ENCODE data around the gene KAT7.

KAT7 gene

DNA sequence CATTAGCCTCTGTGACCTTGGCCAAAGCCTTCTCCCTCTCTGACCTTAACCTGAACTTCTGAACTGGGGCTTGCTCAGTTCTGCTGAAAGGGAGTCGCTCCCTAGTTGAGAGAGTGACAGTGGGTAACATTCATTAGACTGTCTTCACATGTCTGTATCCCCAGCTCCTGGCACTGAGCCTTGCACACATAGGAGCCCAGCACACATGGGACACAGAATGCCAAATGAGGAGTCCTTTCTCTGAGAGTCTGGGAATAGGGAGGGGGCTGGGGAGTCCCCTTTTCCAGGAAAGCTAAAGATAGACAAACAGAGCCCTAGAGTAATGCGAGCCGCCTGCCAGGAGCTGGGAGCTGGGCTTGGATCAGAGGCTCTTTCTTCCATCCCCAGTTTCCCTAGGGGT lies 56.8 kb downstream of the KAT7 start:
- H3K4me1 ChIP-seq (ENCODE audit: insufficient read depth, low read length) = peaks cover 3% of the 10 kb centered on the region; the same call in 1 of the 2 replicates
- peaks cover 15% of the 10 kb centered on the region; the same call in 1 of the 2 replicates for H3K36me3 ChIP-seq (ENCODE audit: insufficient read depth, low read length)
- H3K9me3 ChIP-seq (ENCODE audit: insufficient read depth, low read depth, low read length) = no peaks in the 10 kb centered on the region
- no peak overlapping the region for H3K27ac ChIP-seq (ENCODE audit: low read depth, low read length)
- H3K27me3 ChIP-seq (ENCODE audit: insufficient read depth, low read length) = peaks cover 12% of the 10 kb centered on the region
- no peak overlapping the region for H3K9ac ChIP-seq (ENCODE audit: low read depth, low read length)
- 91% methylated on average over 3 of the region's 3 CpGs for WGBS
- H3K4me3 ChIP-seq (ENCODE audit: low read length) = no peak overlapping the region

GRCh38 chr17:49846938-49847712 lies 58.6 kb downstream of the KAT7 start:
- 88% methylated on average over 9 of the region's 9 CpGs for WGBS
- H3K4me3 ChIP-seq (ENCODE audit: low read length) = no peak overlapping the region
- no peak overlapping the region for H3K27ac ChIP-seq (ENCODE audit: low read depth, low read length)
- H3K27me3 ChIP-seq (ENCODE audit: insufficient read depth, low read length) = peaks cover 29% of the 10 kb centered on the region
- no peak overlapping the region for H3K9ac ChIP-seq (ENCODE audit: low read depth, low read length)
- H3K36me3 ChIP-seq (ENCODE audit: insufficient read depth, low read length) = peaks cover 15% of the 10 kb centered on the region; the same call in 1 of the 2 replicates
- no peaks in the 10 kb centered on the region for H3K9me3 ChIP-seq (ENCODE audit: insufficient read depth, low read depth, low read length)
- H3K4me1 ChIP-seq (ENCODE audit: insufficient read depth, low read length) = peaks cover 7% of the 10 kb centered on the region; the same call in 1 of the 2 replicates

- Histone ChIP-seq H3K27ac (ENCODE audit: low read depth, low read length) (no peak within 1 kb of the TSS), H3K4me3 (ENCODE audit: low read length) (no peak within 1 kb of the TSS), H3K9me3 (ENCODE audit: insufficient read depth, low read depth, low read length) (no peaks in the 10 kb centered on the region), H3K27me3 (ENCODE audit: insufficient read depth, low read length) (peaks cover 35% of the 10 kb centered on the region), H3K9ac (ENCODE audit: low read depth, low read length) (no peak within 1 kb of the TSS), H3K36me3 (ENCODE audit: insufficient read depth, low read length) (peaks cover 12% of the 10 kb centered on the region; the same call in 1 of the 2 replicates), H3K4me1 (ENCODE audit: insufficient read depth, low read length) (peaks cover 7% of the 10 kb centered on the region; the same call in 1 of the 2 replicates)
Observed at GRCh38 chr17:49848019-49848473, 59.6 kb downstream of the KAT7 start, which contains the start of gene TAC4. TAC4 (minus strand) TSS chr17:49848069; CDS start chr17:49848017, 52 bp downstream.

GRCh38 chr17:49848739-49849138 lies 60.3 kb downstream of the KAT7 start:
- Histone ChIP-seq H3K27ac (ENCODE audit: low read depth, low read length) (no peak overlapping the region), H3K27me3 (ENCODE audit: insufficient read depth, low read length) (peaks cover 38% of the 10 kb centered on the region), H3K9me3 (ENCODE audit: insufficient read depth, low read depth, low read length) (no peaks in the 10 kb centered on the region), H3K4me1 (ENCODE audit: insufficient read depth, low read length) (peaks cover 7% of the 10 kb centered on the region; the same call in 1 of the 2 replicates), H3K4me3 (ENCODE audit: low read length) (no peak overlapping the region), H3K36me3 (ENCODE audit: insufficient read depth, low read length) (peaks cover 8% of the 10 kb centered on the region; the same call in 1 of the 2 replicates), H3K9ac (ENCODE audit: low read depth, low read length) (no peak overlapping the region)
- 96% methylated on average over 5 of the region's 5 CpGs for WGBS

GRCh38 chr17:49850218-49850610 lies 61.7 kb downstream of the KAT7 start:
- WGBS = 79% methylated on average over 5 of the region's 5 CpGs
- H3K9me3 ChIP-seq (ENCODE audit: insufficient read depth, low read depth, low read length) = no peaks in the 10 kb centered on the region
- peaks cover 6% of the 10 kb centered on the region; the same call in 1 of the 2 replicates for H3K36me3 ChIP-seq (ENCODE audit: insufficient read depth, low read length)
- no peak overlapping the region for H3K9ac ChIP-seq (ENCODE audit: low read depth, low read length)
- no peak overlapping the region for H3K27ac ChIP-seq (ENCODE audit: low read depth, low read length)
- H3K4me1 ChIP-seq (ENCODE audit: insufficient read depth, low read length) = peaks cover 7% of the 10 kb centered on the region; the same call in 1 of the 2 replicates
- peaks cover 38% of the 10 kb centered on the region for H3K27me3 ChIP-seq (ENCODE audit: insufficient read depth, low read length)
- peak overlapping the region; percentile 51; the same call in 1 of the 2 replicates for H3K4me3 ChIP-seq (ENCODE audit: low read length)

GRCh38 chr17:49850772-49851386 lies 62.4 kb downstream of the KAT7 start:
- H3K9me3 ChIP-seq (ENCODE audit: insufficient read depth, low read depth, low read length) = no peaks in the 10 kb centered on the region
- H3K4me1 ChIP-seq (ENCODE audit: insufficient read depth, low read length) = peaks cover 7% of the 10 kb centered on the region; the same call in 1 of the 2 replicates
- peaks cover 38% of the 10 kb centered on the region for H3K27me3 ChIP-seq (ENCODE audit: insufficient read depth, low read length)
- H3K9ac ChIP-seq (ENCODE audit: low read depth, low read length) = peak overlapping the region; percentile 23
- no peak overlapping the region for H3K27ac ChIP-seq (ENCODE audit: low read depth, low read length)
- 2% methylated on average over 61 of the region's 61 CpGs for WGBS
- peak overlapping the region; percentile 51 for H3K4me3 ChIP-seq (ENCODE audit: low read length)
- H3K36me3 ChIP-seq (ENCODE audit: insufficient read depth, low read length) = peaks cover 6% of the 10 kb centered on the region; the same call in 1 of the 2 replicates

GRCh38 chr17:49851387-49852291 lies 63.2 kb downstream of the KAT7 start:
- peaks cover 7% of the 10 kb centered on the region; the same call in 1 of the 2 replicates for H3K4me1 ChIP-seq (ENCODE audit: insufficient read depth, low read length)
- H3K9me3 ChIP-seq (ENCODE audit: insufficient read depth, low read depth, low read length) = no peaks in the 10 kb centered on the region
- 6% methylated on average over 55 of the region's 55 CpGs for WGBS
- peaks cover 38% of the 10 kb centered on the region for H3K27me3 ChIP-seq (ENCODE audit: insufficient read depth, low read length)
- H3K36me3 ChIP-seq (ENCODE audit: insufficient read depth, low read length) = peaks cover 2% of the 10 kb centered on the region; the same call in 1 of the 2 replicates
- H3K9ac ChIP-seq (ENCODE audit: low read depth, low read length) = peak overlapping the region; percentile 23
- H3K27ac ChIP-seq (ENCODE audit: low read depth, low read length) = no peak overlapping the region
- H3K4me3 ChIP-seq (ENCODE audit: low read length) = peak overlapping the region; percentile 51

GRCh38 chr17:49853470-49854015 lies 65.1 kb downstream of the KAT7 start:
- H3K4me3 ChIP-seq (ENCODE audit: low read length) = no peak overlapping the region
- 83% methylated on average over 10 of the region's 10 CpGs for WGBS
- H3K36me3 ChIP-seq (ENCODE audit: insufficient read depth, low read length) = no peaks in the 10 kb centered on the region
- no peaks in the 10 kb centered on the region for H3K9me3 ChIP-seq (ENCODE audit: insufficient read depth, low read depth, low read length)
- H3K27ac ChIP-seq (ENCODE audit: low read depth, low read length) = no peak overlapping the region
- H3K27me3 ChIP-seq (ENCODE audit: insufficient read depth, low read length) = peaks cover 38% of the 10 kb centered on the region
- no peak overlapping the region for H3K9ac ChIP-seq (ENCODE audit: low read depth, low read length)
- H3K4me1 ChIP-seq (ENCODE audit: insufficient read depth, low read length) = peaks cover 7% of the 10 kb centered on the region; the same call in 1 of the 2 replicates

- WGBS = 93% methylated on average over 5 of the region's 5 CpGs
- Histone ChIP-seq H3K27me3 (ENCODE audit: insufficient read depth, low read length) (peaks cover 37% of the 10 kb centered on the region), H3K4me3 (ENCODE audit: low read length) (no peak overlapping the region), H3K27ac (ENCODE audit: low read depth, low read length) (no peak overlapping the region), H3K36me3 (ENCODE audit: insufficient read depth, low read length) (no peaks in the 10 kb centered on the region), H3K9ac (ENCODE audit: low read depth, low read length) (no peak overlapping the region), H3K9me3 (ENCODE audit: insufficient read depth, low read depth, low read length) (no peaks in the 10 kb centered on the region), H3K4me1 (ENCODE audit: insufficient read depth, low read length) (peaks cover 7% of the 10 kb centered on the region; the same call in 1 of the 2 replicates)
Observed at GRCh38 chr17:49854126-49854525, 65.6 kb downstream of the KAT7 start.

- peaks cover 4% of the 10 kb centered on the region; the same call in 1 of the 2 replicates for H3K4me1 ChIP-seq (ENCODE audit: insufficient read depth, low read length)
- no peaks in the 10 kb centered on the region for H3K36me3 ChIP-seq (ENCODE audit: insufficient read depth, low read length)
- H3K4me3 ChIP-seq (ENCODE audit: low read length) = no peak overlapping the region
- 85% methylated on average over 5 of the region's 6 CpGs for WGBS
- H3K9me3 ChIP-seq (ENCODE audit: insufficient read depth, low read depth, low read length) = no peaks in the 10 kb centered on the region
- H3K27ac ChIP-seq (ENCODE audit: low read depth, low read length) = no peak overlapping the region
- H3K27me3 ChIP-seq (ENCODE audit: insufficient read depth, low read length) = no peaks in the 10 kb centered on the region
- H3K9ac ChIP-seq (ENCODE audit: low read depth, low read length) = no peak overlapping the region
Observed at GRCh38 chr17:49858796-49859195, 70.3 kb downstream of the KAT7 start.
